ENCODE results near the gene COL18A1. TPM values are rescaled to one million over a fixed set of nuclear protein-coding genes. Genes with fewer than 3 reads are reported as not detected.
A peak's percentile ranks its signal among the peaks of the same experiment; 100 is the strongest.

COL18A1 gene
- total RNA-seq, 1 experiment from 2014 or later: 77.0 TPM

DNA sequence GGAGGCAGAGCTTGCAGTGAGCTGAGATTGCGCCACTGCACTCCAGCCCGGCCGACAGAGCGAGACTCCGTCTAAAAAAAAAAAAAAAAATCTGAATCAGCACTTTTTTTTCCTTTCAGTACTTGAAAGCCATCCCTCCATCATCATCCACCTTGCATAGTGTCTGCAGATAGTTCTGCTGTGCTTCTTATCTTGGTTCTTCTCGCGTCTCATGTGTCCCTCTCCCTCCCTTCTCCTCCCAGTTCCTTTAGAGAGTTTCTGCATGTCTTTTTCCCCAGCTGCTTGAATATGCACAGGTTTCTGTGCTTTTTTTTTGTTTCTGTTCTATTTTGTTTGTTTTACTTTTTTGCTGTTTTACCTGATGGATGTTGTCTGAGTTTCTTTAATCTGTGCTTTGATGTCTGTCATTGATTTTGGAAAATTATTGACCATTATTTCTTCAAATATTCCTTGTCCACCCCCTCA, 3.9 kb upstream of the COL18A1 start:
- Histone ChIP-seq H4K20me1 (ENCODE audit: low read length) (no peaks in the 10 kb centered on the region), H3K36me3 (ENCODE audit: low read depth, low read length) (no peaks in the 10 kb centered on the region; the same call in 1 of the 2 replicates), H3K4me1 (ENCODE audit: insufficient read depth, low read length) (peaks cover 23% of the 10 kb centered on the region), H3K27me3 (ENCODE audit: low read length) (no peaks in the 10 kb centered on the region; the same call in 1 of the 2 replicates), H3K9me2 (replicated peaks; ENCODE audit: low read length) (no peaks in the 10 kb centered on the region), H3F3A (ENCODE audit: low read length, unreplicated experiment) (no peaks in the 10 kb centered on the region), H2AFZ (ENCODE audit: low read length) (no peak overlapping the region), H3K27ac (ENCODE audit: low read length) (no peak overlapping the region), H3K4me2 (ENCODE audit: low read length) (no peak overlapping the region), H3K9me3 (ENCODE audit: low read length) (peaks cover 7% of the 10 kb centered on the region; the same call in 1 of the 2 replicates), H3K4me3 (ENCODE audit: low read length) (no peak overlapping the region), H3K79me2 (ENCODE audit: low read length) (peaks cover 4% of the 10 kb centered on the region), H3K9ac (ENCODE audit: low read length) (no peak overlapping the region)
- TF ChIP-seq EZH2phosphoT487 (IDR thresholded peaks at IDR 0.05; ENCODE audit: borderline replicate concordance, low read length) (no peak), EZH2 (IDR thresholded peaks at IDR 0.05; ENCODE audit: low read length, unreplicated experiment) (no peak), CTCF (conservative IDR thresholded peaks at IDR 0.05; ENCODE audit: low read depth, low read length) (no peak)
- BruUV-seq (replicated peaks): no TSS peak
- no peak for DNase-seq
- intact Hi-C loops (cut with micrococcal nuclease): no loop called here
- ChIA-PET POLR2A (ENCODE audit: unreplicated experiment) (interaction anchor here (0.5 kb wide), 1 partner anchor 648 kb away, joined by 3 read pairs; no protein-coding TSS in a partner anchor), CTCF (interaction anchor here (1.1 kb wide), 1 partner anchor 299 kb away, joined by 6 read pairs; no protein-coding TSS in a partner anchor)
- ATAC-seq: no peak

DNA sequence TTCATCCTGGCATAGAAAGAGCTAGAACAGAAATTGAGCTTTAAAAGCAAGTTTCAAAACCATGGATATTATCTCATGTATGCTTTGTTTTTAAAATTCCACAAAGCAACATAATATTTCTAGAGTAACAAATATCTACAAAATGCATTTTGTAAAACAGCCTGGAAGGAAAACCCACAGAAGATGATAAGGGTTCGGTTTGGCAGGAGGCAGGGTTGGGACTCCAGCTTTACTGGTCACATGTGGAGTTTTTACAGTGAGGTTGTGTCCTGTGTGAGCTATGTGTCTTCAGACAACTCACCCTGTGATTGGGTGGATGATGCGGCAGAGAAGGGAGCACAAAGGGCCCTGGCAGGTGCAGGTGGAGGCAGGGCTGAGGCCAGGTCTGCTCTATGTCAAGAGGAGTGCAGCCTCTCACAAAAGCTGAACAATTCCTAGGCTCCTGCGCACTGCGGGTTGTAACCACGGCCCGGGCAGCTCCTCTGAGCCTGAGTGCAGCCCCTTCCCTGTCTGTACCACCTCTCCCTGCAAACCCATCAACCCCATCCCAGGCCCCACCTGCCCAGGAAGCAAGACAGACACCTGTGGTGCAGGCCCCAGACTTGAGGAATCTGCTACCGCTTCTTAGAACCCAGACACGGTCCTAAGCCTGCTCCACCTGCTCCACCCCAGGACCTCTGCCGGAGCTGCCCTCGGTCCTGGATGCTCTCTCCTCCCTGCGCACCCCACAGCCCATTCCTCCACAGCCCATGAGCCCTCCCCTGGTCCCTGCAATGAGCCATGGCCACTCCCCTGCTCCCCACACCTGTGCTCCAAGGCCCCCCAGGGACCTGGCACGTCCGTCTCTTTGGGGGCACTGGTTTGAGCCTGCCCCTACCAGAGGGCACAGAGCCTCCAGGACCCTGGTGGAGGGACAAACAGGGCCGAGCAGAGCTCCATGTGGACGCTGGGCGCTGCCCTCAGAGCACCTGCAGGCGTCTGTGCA, 2.8 kb upstream of the COL18A1 start:
- BruUV-seq (replicated peaks): no TSS peak
- peaks cover 15% of the 10 kb centered on the region for H3K79me2 ChIP-seq (ENCODE audit: low read length)
- no peak overlapping the region for H2AFZ ChIP-seq (ENCODE audit: low read length)
- CTCF ChIA-PET: interaction anchor here (1.1 kb wide), 1 partner anchor 301 kb away, joined by 6 read pairs; no protein-coding TSS in a partner anchor
- H3K27ac ChIP-seq (ENCODE audit: low read length): no peak overlapping the region
- no peak overlapping the region for H3K4me2 ChIP-seq (ENCODE audit: low read length)
- intact Hi-C loops (cut with micrococcal nuclease): no loop called here
- H3K9me2 ChIP-seq (replicated peaks; ENCODE audit: low read length): no peaks in the 10 kb centered on the region
- peaks cover 7% of the 10 kb centered on the region; the same call in 1 of the 2 replicates for H3K9me3 ChIP-seq (ENCODE audit: low read length)
- H3K9ac ChIP-seq (ENCODE audit: low read length): no peak overlapping the region
- POLR2A ChIA-PET (ENCODE audit: unreplicated experiment): no interaction called here
- no peak for DNase-seq
- no peaks in the 10 kb centered on the region; the same call in 1 of the 2 replicates for H3K36me3 ChIP-seq (ENCODE audit: low read depth, low read length)
- ATAC-seq: no peak
- no peaks in the 10 kb centered on the region; the same call in 1 of the 2 replicates for H3K27me3 ChIP-seq (ENCODE audit: low read length)
- H3K4me1 ChIP-seq (ENCODE audit: insufficient read depth, low read length): peaks cover 34% of the 10 kb centered on the region
- no peak overlapping the region for H3K4me3 ChIP-seq (ENCODE audit: low read length)
- TF ChIP-seq EZH2phosphoT487 (IDR thresholded peaks at IDR 0.05; ENCODE audit: borderline replicate concordance, low read length) (no peak), EZH2 (IDR thresholded peaks at IDR 0.05; ENCODE audit: low read length, unreplicated experiment) (no peak)
- H4K20me1 ChIP-seq (ENCODE audit: low read length): peaks cover 2% of the 10 kb centered on the region; the same call in 1 of the 2 replicates
- no peaks in the 10 kb centered on the region for H3F3A ChIP-seq (ENCODE audit: low read length, unreplicated experiment)

DNA sequence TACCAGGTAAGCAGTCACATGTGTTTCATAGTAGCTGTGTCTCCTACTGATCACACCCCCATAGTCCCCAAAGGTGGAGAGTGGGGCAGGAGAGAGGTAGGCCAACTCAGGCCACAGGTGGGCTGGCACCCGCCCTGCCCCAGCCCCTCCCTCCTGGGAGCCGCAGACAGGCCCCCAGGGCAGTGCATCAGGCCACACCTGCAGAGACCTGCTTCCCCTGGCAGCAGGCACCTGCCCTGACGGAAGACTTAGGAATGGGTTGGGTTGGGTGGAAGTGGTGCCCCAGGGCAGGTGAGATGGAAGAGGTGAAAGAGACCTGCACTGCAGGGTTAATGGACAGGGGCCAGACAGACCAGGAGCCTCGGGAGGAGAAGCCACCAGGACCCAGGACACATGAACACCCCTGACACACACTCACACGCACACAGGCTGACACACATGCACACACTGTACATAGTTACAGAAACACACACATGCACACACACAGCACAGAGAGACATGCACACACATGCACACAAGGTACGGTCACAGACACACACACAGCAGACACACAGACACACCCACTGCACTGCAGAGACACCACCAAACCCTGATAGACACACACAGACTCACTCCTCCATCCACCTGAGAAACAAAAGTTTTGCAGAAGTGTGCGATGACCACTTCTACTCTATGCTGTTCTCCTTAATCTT, 1.7 kb upstream of the COL18A1 start:
- Histone ChIP-seq H3K79me2 (ENCODE audit: low read length) (peaks cover 26% of the 10 kb centered on the region), H3K27ac (ENCODE audit: low read length) (no peak overlapping the region), H3K36me3 (ENCODE audit: low read depth, low read length) (no peaks in the 10 kb centered on the region; the same call in 1 of the 2 replicates), H3F3A (ENCODE audit: low read length, unreplicated experiment) (no peaks in the 10 kb centered on the region), H2AFZ (ENCODE audit: low read length) (no peak overlapping the region), H4K20me1 (ENCODE audit: low read length) (peaks cover 5% of the 10 kb centered on the region; the same call in 1 of the 2 replicates), H3K4me3 (ENCODE audit: low read length) (no peak overlapping the region), H3K4me1 (ENCODE audit: insufficient read depth, low read length) (peaks cover 45% of the 10 kb centered on the region), H3K27me3 (ENCODE audit: low read length) (no peaks in the 10 kb centered on the region), H3K9me3 (ENCODE audit: low read length) (peaks cover 7% of the 10 kb centered on the region; the same call in 1 of the 2 replicates), H3K4me2 (ENCODE audit: low read length) (peak overlapping the region; percentile 28), H3K9me2 (replicated peaks; ENCODE audit: low read length) (no peaks in the 10 kb centered on the region), H3K9ac (ENCODE audit: low read length) (no peak overlapping the region)
- no peak for TF ChIP-seq EZH2 (IDR thresholded peaks at IDR 0.05; ENCODE audit: low read length, unreplicated experiment)
- no peak for TF ChIP-seq EZH2phosphoT487 (IDR thresholded peaks at IDR 0.05; ENCODE audit: borderline replicate concordance, low read length)
- no peak for TF ChIP-seq CTCF (conservative IDR thresholded peaks at IDR 0.05; ENCODE audit: low read depth, low read length)
- BruUV-seq (replicated peaks): no TSS peak
- intact Hi-C loops (cut with micrococcal nuclease): no loop called here
- POLR2A ChIA-PET (ENCODE audit: unreplicated experiment): no interaction called here
- peak; percentile 18; the same call in 1 of the 2 replicates for ATAC-seq
- peak; percentile 83 for DNase-seq
- CTCF ChIA-PET: no interaction called here
